K562 (cell line): ENCODE measurements around the gene SLC18B1. TPM values are rescaled to one million over a fixed set of nuclear protein-coding genes. Genes with fewer than 3 reads are reported as not detected.
A peak's percentile ranks its signal among the peaks of the same experiment; 100 is the strongest.

Experiments
- ADNP ChIP-seq: fragments of 200-800 bp; sonication (Bioruptor generic); IDR thresholded peaks from 2 replicates; pipeline ENCODE4 v1.6.1; 2016; ENCODE audit warnings: missing genetic modification characterization, missing compliant biosample characterization
- DEAF1 ChIP-seq: fragments of 450-650 bp; formaldehyde crosslinking; IDR thresholded peaks from 2 replicates; pipeline ENCODE4 v1.4.0; 2020; ENCODE audit warnings: mild to moderate bottlenecking, moderate library complexity
- KDM5B ChIP-seq: fragments of 200-600 bp; sonication (generic); IDR thresholded peaks from 2 replicates; pipeline ENCODE4 v1.6.1; 2012; ENCODE audit warnings: low read depth, mild to moderate bottlenecking, moderate library complexity, low read length, control low read depth, inconsistent platforms; ENCODE audit not compliant: insufficient replicate concordance
- NELFE ChIP-seq: IDR thresholded peaks from 2 replicates; pipeline ENCODE4 v1.6.1; 2011; ENCODE audit warnings: mild to moderate bottlenecking; ENCODE audit not compliant: insufficient read depth, insufficient read length
- POLR3A ChIP-seq: IDR thresholded peaks from 2 replicates; pipeline ENCODE4 v1.6.1; 2011; ENCODE audit warnings: borderline replicate concordance, mild to moderate bottlenecking, moderate library complexity; ENCODE audit not compliant: insufficient read length, insufficient read depth; ENCODE audit errors: extremely low read depth
- RBM14 ChIP-seq: fragments of 200-400 bp; formaldehyde crosslinking; IDR thresholded peaks from 2 replicates; pipeline ENCODE4 v1.6.1; 2018; ENCODE audit warnings: low read depth, mild to moderate bottlenecking, low read length, moderate library complexity, borderline replicate concordance; ENCODE audit not compliant: insufficient read depth
- RCOR1 ChIP-seq, 2 experiments: IDR thresholded peaks; 2 replicates each; pipeline ENCODE4 v1.6.1; 2012; ENCODE audit warnings: low read depth in 2 of 2, low read length in 2 of 2, borderline replicate concordance in 1 of 2, improper control_type of control experiment in 1 of 2
- TCF3 ChIP-seq: sonication (generic); formaldehyde crosslinking; IDR thresholded peaks from 2 replicates; pipeline ENCODE4 v1.4.0; 2020; ENCODE audit warnings: mild to moderate bottlenecking, missing genetic modification reagents
- TRIM28 ChIP-seq: fragments of 450-650 bp; IDR thresholded peaks from 2 replicates; pipeline ENCODE4 v1.6.1; 2017
- ZBTB43 ChIP-seq: sonication (generic); formaldehyde crosslinking; IDR thresholded peaks from 2 replicates; pipeline ENCODE4 v1.8.0; 2023; ENCODE audit warnings: mild to moderate bottlenecking, missing genetic modification reagents
- polyA plus RNA-seq, 8 experiments: library from polyadenylated mRNA; depleted of rRNA in 4 of 8; stranded (reverse) in 5 of 8; unstranded in 3 of 8; fragments of >200 nt; fragmentation: Nextera tagmentation in 2 of 8; fragmentation: Illumina TruSeq in 1 of 8; extraction: Ambion mirVana in 2 of 8; extraction: Trizol in 1 of 8; gene quantifications; 2 replicates each; pipeline versions ENCODE4 v1.2.1 to v1.2.3, GENCODE V29; 2011 to 2014; ENCODE audit warnings: inconsistent platforms in 1 of 8, missing spikeins in 1 of 8
- total RNA-seq, 7 experiments: library from RNA; depleted of rRNA in 6 of 7; stranded (reverse); fragments of >200 nt in 6 of 7; fragmentation: Illumina TruSeq in 2 of 7; extraction: Trizol in 2 of 7; gene quantifications; 2 replicates each; pipeline versions ENCODE4 v1.2.1 to v1.2.3, GENCODE V29; 2011 to 2021; ENCODE audit warnings: low replicate concordance in 1 of 7
- TF ChIP-seq, protein P1 (sequence below): fragments of 250-450 bp; sonication (Bioruptor Pico); IDR thresholded peaks from 2 replicates; pipeline ENCODE4 v1.4.0; 2020

Gene SLC18B1
- total and polyA plus RNA-seq, 9 of the 15 experiments (the other 6 are each of a cell fraction or from before 2014, with no cell fraction given) = 10.4 to 49.1 (median 32.0) TPM

- TF ChIP-seq RCOR1 (IDR thresholded peaks at IDR 0.05; ENCODE audit: borderline replicate concordance in 1 of 2, low read depth in 2 of 2, low read length in 2 of 2) (peak in 1 of 2 experiments; percentile 32; a peak in 1 of 4 replicates), TRIM28 (no peak), DEAF1 (CRISPR knock-in tag) (peak; percentile 60), ZBTB43 (no peak), NELFE (no peak), KDM5B (no peak), POLR3A (no peak), RBM14 (no peak), TCF3 (CRISPR knock-in tag) (no peak), ADNP (no peak)
- TF ChIP-seq, protein P1, sequence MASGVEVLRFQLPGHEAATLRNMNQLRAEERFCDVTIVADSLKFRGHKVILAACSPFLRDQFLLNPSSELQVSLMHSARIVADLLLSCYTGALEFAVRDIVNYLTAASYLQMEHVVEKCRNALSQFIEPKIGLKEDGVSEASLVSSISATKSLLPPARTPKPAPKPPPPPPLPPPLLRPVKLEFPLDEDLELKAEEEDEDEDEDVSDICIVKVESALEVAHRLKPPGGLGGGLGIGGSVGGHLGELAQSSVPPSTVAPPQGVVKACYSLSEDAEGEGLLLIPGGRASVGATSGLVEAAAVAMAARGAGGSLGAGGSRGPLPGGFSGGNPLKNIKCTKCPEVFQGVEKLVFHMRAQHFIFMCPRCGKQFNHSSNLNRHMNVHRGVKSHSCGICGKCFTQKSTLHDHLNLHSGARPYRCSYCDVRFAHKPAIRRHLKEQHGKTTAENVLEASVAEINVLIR (CRISPR knock-in tag) = no peak
These were observed 31.9 kb upstream of the SLC18B1 start (continued) for GRCh38 chr6:132830334-132830751.
